H9 (cell line): ENCODE data around the gene TXNL4A. TPM values are rescaled to one million over a fixed set of nuclear protein-coding genes. Genes with fewer than 3 reads are reported as not detected.
A peak's percentile ranks its signal among the peaks of the same experiment; 100 is the strongest.

Source experiments
- DNase-seq: peaks from one replicate; pipeline ENCODE4 v3.0.0-alpha.2; 2017
- H2AFZ ChIP-seq: one replicate; pipeline ENCODE4 v1.6.1; 2013; ENCODE audit warnings: mild to moderate bottlenecking, low read length, control low read depth, moderate library complexity
- H2AK5ac ChIP-seq: 2 replicates; pipeline ENCODE4 v1.6.1; 2013; ENCODE audit warnings: low read length, control low read depth, mixed read lengths; ENCODE audit not compliant: insufficient read length
- H2BK120ac ChIP-seq: one replicate; pipeline ENCODE4 v1.6.1; 2013; ENCODE audit warnings: low read depth, mild to moderate bottlenecking, low read length, control low read depth, inconsistent platforms; ENCODE audit not compliant: poor library complexity, severe bottlenecking
- H2BK12ac ChIP-seq: 2 replicates; pipeline ENCODE4 v1.6.1; 2013; ENCODE audit warnings: low read length, control low read depth, mixed read lengths, low read depth; ENCODE audit not compliant: insufficient read length
- H2BK15ac ChIP-seq: 2 replicates; pipeline ENCODE4 v1.6.1; 2013; ENCODE audit warnings: low read depth, low read length, control low read depth
- H2BK20ac ChIP-seq: one replicate; pipeline ENCODE4 v1.6.1; 2013; ENCODE audit warnings: low read depth, mild to moderate bottlenecking, low read length, control low read depth, inconsistent platforms; ENCODE audit not compliant: poor library complexity, severe bottlenecking
- H2BK5ac ChIP-seq: 2 replicates; pipeline ENCODE4 v1.6.1; 2013; ENCODE audit warnings: low read length, control low read depth, mixed read lengths; ENCODE audit not compliant: insufficient read length
- H3K14ac ChIP-seq: 2 replicates; pipeline ENCODE4 v1.6.1; 2013; ENCODE audit warnings: low read length, control low read depth; ENCODE audit not compliant: insufficient read depth
- H3K18ac ChIP-seq: 2 replicates; pipeline ENCODE4 v1.6.1; 2013; ENCODE audit warnings: low read depth, mild to moderate bottlenecking, mixed read lengths, low read length, control low read depth; ENCODE audit not compliant: insufficient read length
- H3K23ac ChIP-seq: 2 replicates; pipeline ENCODE4 v1.6.1; 2013; ENCODE audit warnings: low read length, control low read depth, mixed read lengths, low read depth; ENCODE audit not compliant: insufficient read length
- H3K23me2 ChIP-seq: 2 replicates; pipeline ENCODE4 v1.6.1; 2013; ENCODE audit warnings: low read depth, mild to moderate bottlenecking, mixed read lengths, low read length, control low read depth; ENCODE audit not compliant: insufficient read length, poor library complexity, severe bottlenecking
- H3K27ac ChIP-seq: 2 replicates; pipeline ENCODE4 v1.5.1; 2013; ENCODE audit warnings: low read length, control low read depth, mixed read lengths, low read depth; ENCODE audit not compliant: insufficient read length
- H3K27me3 ChIP-seq: 2 replicates; pipeline ENCODE4 v1.6.1; 2013; ENCODE audit warnings: low read length, control low read depth, inconsistent platforms; ENCODE audit not compliant: insufficient read depth
- H3K4ac ChIP-seq: 2 replicates; pipeline ENCODE4 v1.6.1; 2013; ENCODE audit warnings: low read depth, mild to moderate bottlenecking, control low read depth, inconsistent platforms, low read length, moderate library complexity
- H3K4me1 ChIP-seq: 2 replicates; pipeline ENCODE4 v1.6.1; 2013; ENCODE audit warnings: low read length, control low read depth, inconsistent platforms; ENCODE audit not compliant: insufficient read depth
- H3K4me2 ChIP-seq: 2 replicates; pipeline ENCODE4 v1.6.1; 2013; ENCODE audit warnings: low read length, control low read depth, mixed read lengths; ENCODE audit not compliant: insufficient read length, insufficient read depth
- H3K56ac ChIP-seq: 2 replicates; pipeline ENCODE4 v1.6.1; 2013; ENCODE audit warnings: low read depth, mild to moderate bottlenecking, mixed read lengths, low read length, control low read depth; ENCODE audit not compliant: insufficient read length
- H3K79me1 ChIP-seq: 2 replicates; pipeline ENCODE4 v1.6.1; 2013; ENCODE audit warnings: low read depth, mild to moderate bottlenecking, moderate library complexity, low read length, control low read depth, inconsistent platforms; ENCODE audit not compliant: insufficient read depth, poor library complexity, severe bottlenecking
- H3K79me2 ChIP-seq: 2 replicates; pipeline ENCODE4 v1.6.1; 2013; ENCODE audit warnings: low read length, control low read depth, inconsistent platforms; ENCODE audit not compliant: insufficient read depth
- H3K9ac ChIP-seq: 2 replicates; pipeline ENCODE4 v1.6.1; 2013; ENCODE audit warnings: low read length, control low read depth, mixed read lengths; ENCODE audit not compliant: insufficient read length; ENCODE audit errors: extremely low read depth
- H3K9me3 ChIP-seq: one replicate; pipeline ENCODE4 v1.6.1; 2013; ENCODE audit warnings: low read depth, low read length, inconsistent platforms; ENCODE audit not compliant: control insufficient read depth
- H3T11ph ChIP-seq: one replicate; pipeline ENCODE4 v1.6.1; 2013; ENCODE audit warnings: mild to moderate bottlenecking, low read length, control low read depth, inconsistent platforms
- H4K20me1 ChIP-seq: one replicate; pipeline ENCODE4 v1.6.1; 2013; ENCODE audit not compliant: control insufficient read depth, insufficient read length, insufficient read depth
- H4K5ac ChIP-seq: 2 replicates; pipeline ENCODE4 v1.6.1; 2013; ENCODE audit warnings: low read depth, mild to moderate bottlenecking, mixed read lengths, low read length, control low read depth; ENCODE audit not compliant: insufficient read length
- H4K8ac ChIP-seq: replicated peaks from 2 replicates; pipeline ENCODE4 v1.6.1; 2013; ENCODE audit warnings: low read length, control low read depth, mixed read lengths, low read depth; ENCODE audit not compliant: insufficient read length
- H4K91ac ChIP-seq: 2 replicates; pipeline ENCODE4 v1.6.1; 2013; ENCODE audit warnings: low read depth, mild to moderate bottlenecking, moderate library complexity, mixed read lengths, low read length, control low read depth; ENCODE audit not compliant: insufficient read length
- H3K27ac Mint-ChIP-seq, 3 experiments: 2 replicates in 2 of 3; 3 replicates in 1 of 3; pipeline ENCODE4 v1.8.0; 2020 to 2021; ENCODE audit warnings: mixed read lengths in 3 of 3, mild to moderate bottlenecking in 1 of 3, moderate library complexity in 1 of 3
- H3K27me3 Mint-ChIP-seq: 2 replicates; pipeline ENCODE4 v1.8.0; 2021; ENCODE audit warnings: low read depth, mild to moderate bottlenecking, moderate library complexity, mixed read lengths
- H3K36me3 Mint-ChIP-seq, 3 experiments: 2 replicates in 2 of 3; 3 replicates in 1 of 3; pipeline ENCODE4 v1.8.0; 2020 to 2021; ENCODE audit warnings: low read depth in 3 of 3, mixed read lengths in 3 of 3; ENCODE audit not compliant: insufficient read depth in 1 of 3
- H3K4me1 Mint-ChIP-seq, 2 experiments: 2 replicates each; pipeline ENCODE4 v1.8.0; 2020; ENCODE audit warnings: mixed read lengths in 2 of 2
- H3K4me3 Mint-ChIP-seq, 2 experiments: 2 replicates in 1 of 2; 3 replicates in 1 of 2; pipeline ENCODE4 v1.8.0; 2020 to 2021; ENCODE audit warnings: mild to moderate bottlenecking in 2 of 2, mixed read lengths in 2 of 2, moderate library complexity in 1 of 2
- H3K9me3 Mint-ChIP-seq, 2 experiments: 2 replicates in 1 of 2; 3 replicates in 1 of 2; pipeline ENCODE4 v1.8.0; 2020; ENCODE audit warnings: mild to moderate bottlenecking in 2 of 2, mixed read lengths in 2 of 2, moderate library complexity in 1 of 2
- CTCF ChIP-seq: fragments of 200-600 bp; sonication (generic); conservative IDR thresholded peaks from 3 replicates; pipeline ENCODE4 v1.8.0; 2021; ENCODE audit warnings: antibody characterized with exemption, mild to moderate bottlenecking
- WGBS: extraction: QIAGEN DNeasy Blood & Tissue Kit; methylation state at CpG from one replicate; pipeline ENCODE4 v1.1.7; 2013; ENCODE audit warnings: missing lambda C conversion rate, low lambda C conversion rate, mixed read lengths; ENCODE audit not compliant: insufficient read length; ENCODE audit errors: extremely low coverage; 5-methylcytosine and 5-hydroxymethylcytosine counted together
- total RNA-seq: library from RNA; stranded (reverse); gene quantifications from 2 replicates; pipeline ENCODE4 v1.2.1, GENCODE V29; 2021

Gene TXNL4A
- total RNA-seq, 1 experiment from 2014 or later, result 163 TPM

- no peaks in the 10 kb centered on the region for H3K79me1 ChIP-seq
- no peak overlapping the region for H4K8ac ChIP-seq
- no peaks in the 10 kb centered on the region for H4K20me1 ChIP-seq
- no peak overlapping the region for H2AK5ac ChIP-seq
- H4K91ac ChIP-seq, result no peak overlapping the region
- no peaks in the 10 kb centered on the region for H3K9me3 ChIP-seq
- H3K4me2 ChIP-seq, result peak overlapping the region; percentile 74
- Mint-ChIP-seq H3K27ac (no peak overlapping the region), H3K27me3 (peaks cover 4% of the 10 kb centered on the region), H3K36me3 (peaks cover 11 to 32% (median 24%) of the 10 kb centered on the region in 3 experiments), H3K9me3 (peaks cover 0 to 2% of the 10 kb centered on the region in 2 experiments; a peak in 1 of 5 replicates), H3K4me3 (peak overlapping the region; percentile 82 to 93), H3K4me1 (peaks cover 28 to 30% of the 10 kb centered on the region in 2 experiments)
- H2BK12ac ChIP-seq, result no peak overlapping the region
- no peak overlapping the region for H4K5ac ChIP-seq
- peaks cover 5% of the 10 kb centered on the region for H3K4me1 ChIP-seq
- no peak overlapping the region for H3K23ac ChIP-seq
- peak overlapping the region; percentile 29 for H3K9ac ChIP-seq
- peaks cover 5% of the 10 kb centered on the region; the same call in 1 of the 2 replicates for H3K79me2 ChIP-seq
- H3K27ac ChIP-seq, result no peak overlapping the region
- H3K56ac ChIP-seq, result no peak overlapping the region
- TF ChIP-seq CTCF, result no peak
- no peak overlapping the region for H2BK20ac ChIP-seq
- no peak overlapping the region for H3K14ac ChIP-seq
- no peaks in the 10 kb centered on the region for H3K27me3 ChIP-seq
- H3T11ph ChIP-seq, result no peak overlapping the region
- no peak overlapping the region for H2BK120ac ChIP-seq
- no peak overlapping the region for H3K4ac ChIP-seq
- no CpG with 5 or more reads among the region's 7 CpGs for WGBS
- no peak overlapping the region for H2BK5ac ChIP-seq
- peaks cover 3% of the 10 kb centered on the region for H3K23me2 ChIP-seq
- H2AFZ ChIP-seq, result no peak overlapping the region
- no peak overlapping the region for H2BK15ac ChIP-seq
- no peak overlapping the region for H3K18ac ChIP-seq
- no peak for DNase-seq
Observed at GRCh38 chr18:80035997-80036396, 47.6 kb upstream of the TXNL4A start.
